ENCODE results near the gene TRPM1. TPM values are rescaled to one million over a fixed set of nuclear protein-coding genes. Genes with fewer than 3 reads are reported as not detected.

Gene TRPM1
- total RNA-seq, 2 experiments from 2014 or later: not detected

GRCh38 chr15:31012455-31012854 is 89.1 kb downstream of the TRPM1 start:
- DNase-seq: no peak
- POLR2A ChIA-PET: interaction anchor here (2.5 kb wide), 1 partner anchor 21 kb away, joined by 7 read pairs; the partner anchor contains the start of gene MTMR10
- no peak overlapping the region for H3K27ac Mint-ChIP-seq

GRCh38 chr15:31010036-31010435 is 91.5 kb downstream of the TRPM1 start:
- no peak for TF ChIP-seq CTCF (IDR thresholded peaks at IDR 0.05)
- peaks cover 6% of the 10 kb centered on the region for H3K36me3 Mint-ChIP-seq (ENCODE audit: low read depth)
- H3K9me3 Mint-ChIP-seq: peaks cover 12% of the 10 kb centered on the region
- peaks cover 2% of the 10 kb centered on the region for H3K27me3 Mint-ChIP-seq
- H3K4me1 Mint-ChIP-seq (ENCODE audit: low read depth): peaks cover 22% of the 10 kb centered on the region
- intact Hi-C loops (cut with micrococcal nuclease): no loop called here
- DNase-seq (no peak), ATAC-seq (no peak)
- POLR2A ChIA-PET: no interaction called here
- CTCF ChIA-PET: no interaction called here
- no peak overlapping the region for H3K4me3 Mint-ChIP-seq
- H3K27ac Mint-ChIP-seq: no peak overlapping the region

More at GRCh38 chr15:31012455-31012854, 89.1 kb downstream of the TRPM1 start:
- no peak for TF ChIP-seq CTCF (IDR thresholded peaks at IDR 0.05)
- H3K4me3 Mint-ChIP-seq: no peak overlapping the region
- H3K9me3 Mint-ChIP-seq: peaks cover 12% of the 10 kb centered on the region
- intact Hi-C loops (cut with micrococcal nuclease): no loop called here
- CTCF ChIA-PET: interaction anchor here (0.6 to 1.3 kb wide), 2 partner anchors 14 to 154 kb away, joined by 3 to 4 read pairs; no protein-coding TSS in a partner anchor
- H3K4me1 Mint-ChIP-seq (ENCODE audit: low read depth): peaks cover 17% of the 10 kb centered on the region
- ATAC-seq: no peak
- H3K27me3 Mint-ChIP-seq: no peaks in the 10 kb centered on the region
- peaks cover 6% of the 10 kb centered on the region for H3K36me3 Mint-ChIP-seq (ENCODE audit: low read depth)

- ATAC-seq: no peak
- Mint-ChIP-seq H3K4me1 (ENCODE audit: low read depth) (peaks cover 13% of the 10 kb centered on the region), H3K36me3 (ENCODE audit: low read depth) (no peaks in the 10 kb centered on the region), H3K9me3 (no peaks in the 10 kb centered on the region), H3K4me3 (no peak overlapping the region), H3K27ac (no peak overlapping the region), H3K27me3 (peaks cover 2% of the 10 kb centered on the region)
- no peak for TF ChIP-seq CTCF (IDR thresholded peaks at IDR 0.05)
- CTCF ChIA-PET: no interaction called here
- POLR2A ChIA-PET: interaction anchor here (0.6 kb wide), 1 partner anchor 14 kb away, joined by 4 read pairs; no protein-coding TSS in a partner anchor
- intact Hi-C loops (cut with micrococcal nuclease): no loop called here
- DNase-seq: no peak
Observed at GRCh38 chr15:31005660-31006059, 95.9 kb downstream of the TRPM1 start.

- no peaks in the 10 kb centered on the region for H3K36me3 Mint-ChIP-seq (ENCODE audit: low read depth)
- POLR2A ChIA-PET: interaction anchor here (1.1 to 1.5 kb wide), 2 partner anchors 10 to 12 kb away, joined by 3 to 4 read pairs; no protein-coding TSS in a partner anchor
- peak; percentile 34 for DNase-seq
- H3K4me1 Mint-ChIP-seq (ENCODE audit: low read depth): peaks cover 13% of the 10 kb centered on the region
- intact Hi-C loops (cut with micrococcal nuclease): no loop called here
- H3K4me3 Mint-ChIP-seq: no peak overlapping the region
- H3K9me3 Mint-ChIP-seq: no peaks in the 10 kb centered on the region
- peak overlapping the region; percentile 8 for H3K27ac Mint-ChIP-seq
- peaks cover 4% of the 10 kb centered on the region for H3K27me3 Mint-ChIP-seq
- no peak for TF ChIP-seq CTCF (IDR thresholded peaks at IDR 0.05)
- CTCF ChIA-PET: no interaction called here
- ATAC-seq: peak; percentile 62
Observed at GRCh38 chr15:31004220-31004733, 97.2 kb downstream of the TRPM1 start.

- ChIA-PET CTCF (interaction anchor here (1.3 to 2.2 kb wide), 2 partner anchors 10 to 127 kb away, joined by 3 to 6 read pairs; no protein-coding TSS in a partner anchor), POLR2A (interaction anchor here (1.4 kb wide), 1 partner anchor 10 kb away, joined by 3 read pairs; the partner anchor contains the start of gene MTMR10)
- no peak for ATAC-seq
- Mint-ChIP-seq H3K36me3 (ENCODE audit: low read depth) (no peaks in the 10 kb centered on the region), H3K9me3 (no peaks in the 10 kb centered on the region), H3K4me3 (no peak overlapping the region), H3K4me1 (ENCODE audit: low read depth) (peaks cover 13% of the 10 kb centered on the region), H3K27ac (no peak overlapping the region), H3K27me3 (peaks cover 4% of the 10 kb centered on the region)
- intact Hi-C loops (cut with micrococcal nuclease): no loop called here
- TF ChIP-seq CTCF (IDR thresholded peaks at IDR 0.05): no peak
- no peak for DNase-seq
Observed at GRCh38 chr15:31001702-31002101, 99.8 kb downstream of the TRPM1 start.

All from activated CD8-positive, alpha-beta T cell treated with anti-CD3 and anti-CD28 coated beads for 36 hours (primary cell).